Endothelial cell (in vitro differentiated cells): ENCODE measurements around the gene ZSWIM8. TPM values are rescaled to one million over a fixed set of nuclear protein-coding genes. Genes with fewer than 3 reads are reported as not detected.

ENCODE experiments used
- DNase-seq: peaks from one replicate; pipeline ENCODE4 v3.0.0; 2021; ENCODE audit warnings: low spot score
- H3K27ac Mint-ChIP-seq: one replicate; pipeline ENCODE4 v1.8.0; 2021; ENCODE audit warnings: mixed read lengths, inconsistent platforms; ENCODE audit not compliant: unreplicated experiment
- H3K27me3 Mint-ChIP-seq: one replicate; pipeline ENCODE4 v1.8.0; 2021; ENCODE audit warnings: mild to moderate bottlenecking, moderate library complexity, mixed read lengths, inconsistent platforms; ENCODE audit not compliant: unreplicated experiment
- H3K36me3 Mint-ChIP-seq: one replicate; pipeline ENCODE4 v1.8.0; 2021; ENCODE audit warnings: mild to moderate bottlenecking, low read depth, mixed read lengths, inconsistent platforms; ENCODE audit not compliant: unreplicated experiment
- H3K4me1 Mint-ChIP-seq: one replicate; pipeline ENCODE4 v1.8.0; 2021; ENCODE audit warnings: mild to moderate bottlenecking, mixed read lengths, inconsistent platforms; ENCODE audit not compliant: unreplicated experiment
- H3K4me3 Mint-ChIP-seq: one replicate; pipeline ENCODE4 v1.8.0; 2021; ENCODE audit warnings: mild to moderate bottlenecking, mixed read lengths, inconsistent platforms; ENCODE audit not compliant: unreplicated experiment
- H3K9me3 Mint-ChIP-seq: one replicate; pipeline ENCODE4 v1.8.0; 2021; ENCODE audit warnings: mixed read lengths, inconsistent platforms; ENCODE audit not compliant: unreplicated experiment
- CTCF ChIP-seq: fragments of 200-600 bp; sonication (generic); IDR thresholded peaks from one replicate; pipeline ENCODE4 v1.5.0; 2021; ENCODE audit warnings: antibody characterized with exemption; ENCODE audit not compliant: unreplicated experiment
- total RNA-seq: library from RNA; stranded (reverse); fragmentation: NEBNext Ultra II Directional; extraction: Animal tissue kit (Norgen Biotek cat#: 25700); gene quantifications from one replicate; pipeline ENCODE4 v1.2.1, GENCODE V29; 2021; ENCODE audit not compliant: unreplicated experiment

The ZSWIM8 gene
- total RNA-seq, 1 donor from 2014 or later, result 176 TPM

- peaks cover 9% of the 10 kb centered on the region for H3K27me3 Mint-ChIP-seq
- no peak overlapping the region for H3K4me3 Mint-ChIP-seq
- no peak for TF ChIP-seq CTCF
These were observed 64.8 kb downstream of the ZSWIM8 start for GRCh38 chr10:73850211-73850610.

GRCh38 chr10:73850863-73851461 lies 65.6 kb downstream of the ZSWIM8 start:
- Mint-ChIP-seq H3K36me3 (peaks cover 47% of the 10 kb centered on the region), H3K9me3 (no peaks in the 10 kb centered on the region), H3K4me3 (no peak overlapping the region), H3K4me1 (peaks cover 3% of the 10 kb centered on the region), H3K27ac (no peak overlapping the region), H3K27me3 (peaks cover 10% of the 10 kb centered on the region)
- DNase-seq, result no peak
- TF ChIP-seq CTCF, result no peak

More at GRCh38 chr10:73850211-73850610, 64.8 kb downstream of the ZSWIM8 start:
- H3K4me1 Mint-ChIP-seq, result peaks cover 3% of the 10 kb centered on the region
- H3K27ac Mint-ChIP-seq, result no peak overlapping the region
- H3K9me3 Mint-ChIP-seq, result no peaks in the 10 kb centered on the region
- no peak for DNase-seq
- peaks cover 48% of the 10 kb centered on the region for H3K36me3 Mint-ChIP-seq

Other genes with a start within 250 kb of the ZSWIM8 start
- 267 TPM for gene USP54, start 194.3 kb upstream of the ZSWIM8 start, total RNA-seq
- gene MYOZ1, start 144.1 kb upstream of the ZSWIM8 start, total RNA-seq, result 4.0 TPM
- 0.13 TPM for gene SYNPO2L, start 129.6 kb upstream of the ZSWIM8 start, total RNA-seq
- 8.0 TPM for gene AGAP5, start 87.5 kb upstream of the ZSWIM8 start, total RNA-seq
- 102 TPM for gene SEC24C, start 41.2 kb upstream of the ZSWIM8 start, total RNA-seq
- 22.5 TPM for gene CHCHD1, start 3.6 kb upstream of the ZSWIM8 start, total RNA-seq
- gene NDST2, start 26.0 kb downstream of the ZSWIM8 start, total RNA-seq, result 32.8 TPM
- 27.7 TPM for gene CAMK2G, start 88.9 kb downstream of the ZSWIM8 start, total RNA-seq
- gene PLAU, start 125.5 kb downstream of the ZSWIM8 start, total RNA-seq, result 19.5 TPM
- gene VCL, start 212.5 kb downstream of the ZSWIM8 start, total RNA-seq, result 200 TPM